Measurements from ENCODE around the gene MEGF9.
"Not testable (repeated sequence)": the region's sequence is repeated elsewhere in the genome, so short reads cannot be mapped to it uniquely, and the experiment has no call there.

The MEGF9 gene

GRCh38 chr9:120636194-120636957, 77.9 kb downstream of the MEGF9 start:
- Histone ChIP-seq H3K9ac (ENCODE audit: low read length) (no peak overlapping the region), H3K4me1 (ENCODE audit: low read length) (no peaks in the 10 kb centered on the region), H3K36me3 (replicated peaks; ENCODE audit: low read depth, low read length) (no peaks in the 10 kb centered on the region), H3K79me2 (ENCODE audit: low read length) (no peaks in the 10 kb centered on the region), H3K9me3 (ENCODE audit: insufficient read depth, low read length) (peaks cover 13% of the 10 kb centered on the region; the same call in 1 of the 2 replicates), H3K4me3 (ENCODE audit: low read length) (no peak overlapping the region), H3K4me2 (ENCODE audit: low read length) (no peak overlapping the region), H3K27me3 (ENCODE audit: low read depth, low read length) (no peaks in the 10 kb centered on the region), H2AFZ (ENCODE audit: low read depth, low read length) (no peak overlapping the region), H3K27ac (ENCODE audit: low read length) (no peak overlapping the region), H4K20me1 (ENCODE audit: insufficient read depth, low read length) (no peaks in the 10 kb centered on the region)
- TF ChIP-seq CTCF (IDR thresholded peaks at IDR 0.05; ENCODE audit: low read depth, low read length) (no peak), EZH2phosphoT487 (IDR thresholded peaks at IDR 0.05; ENCODE audit: low read depth) (no peak)

DNA sequence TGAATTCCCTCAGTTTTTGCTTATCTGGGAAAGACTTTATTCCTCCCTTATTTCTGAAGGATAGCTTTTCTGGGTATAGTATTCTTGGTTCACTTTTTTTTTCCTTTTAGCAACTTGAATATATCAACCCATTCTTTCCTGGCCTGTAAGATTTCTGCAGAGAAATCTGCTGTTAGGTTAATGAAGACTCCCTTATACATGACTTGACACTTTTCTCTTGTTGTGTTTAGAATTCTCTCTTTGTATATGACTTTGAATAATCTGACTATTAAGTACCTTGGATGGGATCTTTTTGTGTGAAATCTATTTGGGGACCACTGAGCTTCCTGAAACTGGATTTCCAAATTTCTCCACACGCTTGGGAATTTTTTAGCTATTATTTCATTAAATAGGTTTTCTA, 79.3 kb downstream of the MEGF9 start:
- Histone ChIP-seq H3K9ac (ENCODE audit: low read length) (no peak overlapping the region), H3K79me2 (ENCODE audit: low read length) (no peaks in the 10 kb centered on the region), H4K20me1 (ENCODE audit: insufficient read depth, low read length) (no peaks in the 10 kb centered on the region), H3K4me3 (ENCODE audit: low read length) (no peak overlapping the region), H3K4me2 (ENCODE audit: low read length) (no peak overlapping the region), H3K4me1 (ENCODE audit: low read length) (no peaks in the 10 kb centered on the region), H3K9me3 (ENCODE audit: insufficient read depth, low read length) (peaks cover 13% of the 10 kb centered on the region; the same call in 1 of the 2 replicates), H3K36me3 (replicated peaks; ENCODE audit: low read depth, low read length) (no peaks in the 10 kb centered on the region), H3K27me3 (ENCODE audit: low read depth, low read length) (no peaks in the 10 kb centered on the region), H3K27ac (ENCODE audit: low read length) (no peak overlapping the region), H2AFZ (ENCODE audit: low read depth, low read length) (no peak overlapping the region)
- TF ChIP-seq EZH2phosphoT487 (IDR thresholded peaks at IDR 0.05; ENCODE audit: low read depth) (no peak), CTCF (IDR thresholded peaks at IDR 0.05; ENCODE audit: low read depth, low read length) (no peak)

GRCh38 chr9:120630333-120630732, 83.9 kb downstream of the MEGF9 start:
- H3K9ac ChIP-seq (ENCODE audit: low read length): no peak overlapping the region
- H2AFZ ChIP-seq (ENCODE audit: low read depth, low read length): no peak overlapping the region
- no peaks in the 10 kb centered on the region for H3K79me2 ChIP-seq (ENCODE audit: low read length)
- H3K27me3 ChIP-seq (ENCODE audit: low read depth, low read length): no peaks in the 10 kb centered on the region
- H3K9me3 ChIP-seq (ENCODE audit: insufficient read depth, low read length): peaks cover 9% of the 10 kb centered on the region; the same call in 1 of the 2 replicates
- H3K4me3 ChIP-seq (ENCODE audit: low read length): no peak overlapping the region
- TF ChIP-seq CTCF (IDR thresholded peaks at IDR 0.05; ENCODE audit: low read depth, low read length) (no peak), EZH2phosphoT487 (IDR thresholded peaks at IDR 0.05; ENCODE audit: low read depth) (no peak)
- H3K4me1 ChIP-seq (ENCODE audit: low read length): no peaks in the 10 kb centered on the region
- H3K27ac ChIP-seq (ENCODE audit: low read length): no peak overlapping the region
- H4K20me1 ChIP-seq (ENCODE audit: insufficient read depth, low read length): no peaks in the 10 kb centered on the region
- no peaks in the 10 kb centered on the region for H3K36me3 ChIP-seq (replicated peaks; ENCODE audit: low read depth, low read length)
- no peak overlapping the region for H3K4me2 ChIP-seq (ENCODE audit: low read length)

DNA sequence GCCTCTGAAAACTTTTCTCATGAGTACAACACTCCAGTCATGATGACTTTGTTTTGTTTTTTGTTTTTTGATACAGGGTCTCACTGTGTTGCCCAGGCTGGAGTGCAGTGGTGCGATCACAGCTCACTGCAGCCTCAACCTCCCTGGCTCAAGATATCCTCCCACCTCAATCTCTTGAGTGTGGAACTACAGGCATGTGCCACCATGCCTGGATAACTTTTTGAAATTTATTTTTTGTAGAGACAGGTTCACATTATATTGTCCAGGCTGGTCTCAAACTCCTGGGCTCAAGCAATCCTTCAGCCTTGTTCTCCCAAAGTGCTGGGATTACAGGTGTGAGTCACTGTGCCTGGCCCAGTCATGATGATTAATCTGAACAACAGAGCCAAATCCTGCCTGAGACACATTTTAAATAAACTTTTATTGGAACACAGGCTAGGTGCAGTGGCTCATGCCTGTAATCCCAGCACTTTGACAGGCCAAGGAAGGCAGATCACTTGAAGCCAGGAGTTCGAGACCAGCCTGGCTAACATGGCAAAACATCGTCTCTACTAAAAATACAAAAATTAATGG, 85.3 kb downstream of the MEGF9 start:
- not testable (repeated sequence) for H3K4me3 ChIP-seq (ENCODE audit: low read length); H3K27me3 ChIP-seq (ENCODE audit: low read depth, low read length); H3K79me2 ChIP-seq (ENCODE audit: low read length); H3K4me2 ChIP-seq (ENCODE audit: low read length); H3K36me3 ChIP-seq (replicated peaks; ENCODE audit: low read depth, low read length); H3K9me3 ChIP-seq (ENCODE audit: insufficient read depth, low read length); H2AFZ ChIP-seq (ENCODE audit: low read depth, low read length); H4K20me1 ChIP-seq (ENCODE audit: insufficient read depth, low read length); H3K4me1 ChIP-seq (ENCODE audit: low read length); H3K9ac ChIP-seq (ENCODE audit: low read length); H3K27ac ChIP-seq (ENCODE audit: low read length)
